CD1c-positive myeloid dendritic cell (primary cell): ENCODE results near the gene ATP7B.

Source experiments
- DNase-seq: peaks from one replicate; pipeline ENCODE4 v3.0.0-alpha.2; 2016; ENCODE audit errors: extremely low spot score

ATP7B gene

DNA sequence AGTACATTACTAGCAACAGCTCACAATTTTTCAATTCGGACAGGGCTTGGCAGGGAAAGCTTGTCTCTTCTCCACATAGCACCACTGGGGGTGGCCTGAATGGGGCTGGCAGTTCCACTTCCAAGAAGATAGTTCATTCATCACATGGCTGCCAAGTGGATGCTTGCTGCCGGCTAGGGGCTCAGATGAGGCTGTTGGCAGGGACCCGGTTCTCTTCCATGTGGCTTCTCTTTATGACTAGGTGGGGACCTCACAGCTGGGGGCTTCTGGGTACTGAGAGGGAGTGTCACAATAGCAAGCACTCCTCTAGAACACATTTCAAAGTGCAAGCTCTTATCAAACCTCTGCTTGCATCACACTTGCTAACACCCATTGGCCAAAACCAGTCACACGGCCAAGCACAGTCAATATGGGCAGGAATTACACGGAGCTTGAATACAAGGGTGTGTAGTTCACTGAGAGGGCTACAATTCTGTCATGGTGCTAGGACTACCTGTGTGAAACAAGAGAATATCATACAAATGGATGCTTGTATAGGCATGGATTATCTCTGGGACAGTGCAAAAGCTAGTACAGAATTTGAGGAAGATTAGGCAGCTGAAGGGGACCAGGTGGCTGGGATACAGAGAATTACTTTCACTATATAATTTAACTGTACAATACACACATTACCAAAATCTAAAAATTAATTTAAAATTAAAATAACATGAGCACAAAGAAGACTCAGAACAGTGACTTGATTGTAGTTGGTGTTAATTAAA is 32.3 kb downstream of the ATP7B start:
- no peak for DNase-seq

DNA sequence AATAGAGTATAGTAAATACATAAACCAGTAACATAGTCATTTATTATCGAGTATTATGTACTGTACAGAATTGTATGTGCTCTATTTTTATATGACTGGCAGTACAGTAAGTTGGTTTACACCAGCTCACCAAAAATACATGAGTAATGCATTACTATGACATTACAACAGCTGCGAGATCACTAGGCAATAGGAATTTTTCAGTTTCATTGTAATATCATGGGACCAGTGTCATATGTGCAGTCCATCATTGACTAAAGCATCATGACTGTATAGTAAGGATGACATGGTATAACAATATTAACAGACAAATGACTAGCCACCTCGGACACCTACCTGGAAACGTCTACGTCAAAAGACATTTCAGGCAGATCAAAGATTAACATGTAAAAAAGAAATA is 33.6 kb downstream of the ATP7B start:
- no peak for DNase-seq

DNA sequence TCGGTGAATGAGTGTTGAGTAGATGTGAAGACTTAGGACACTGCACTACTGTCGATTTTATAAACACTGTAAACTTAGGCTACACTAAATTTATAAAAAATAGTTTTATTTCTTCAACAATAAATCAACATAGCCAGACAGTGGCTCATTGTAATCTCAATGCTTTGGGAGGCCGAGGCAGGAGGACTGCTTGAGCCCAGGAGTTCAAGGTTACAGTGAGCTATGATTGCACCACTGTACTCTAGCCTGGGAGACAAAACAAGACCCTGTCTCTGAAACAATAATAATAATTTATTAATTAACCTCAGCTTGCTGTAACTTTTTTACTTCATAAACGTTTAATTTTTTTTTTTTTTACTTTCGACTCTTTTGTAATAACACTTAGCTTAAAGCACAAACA is 34.4 kb downstream of the ATP7B start:
- DNase-seq = no peak

DNA sequence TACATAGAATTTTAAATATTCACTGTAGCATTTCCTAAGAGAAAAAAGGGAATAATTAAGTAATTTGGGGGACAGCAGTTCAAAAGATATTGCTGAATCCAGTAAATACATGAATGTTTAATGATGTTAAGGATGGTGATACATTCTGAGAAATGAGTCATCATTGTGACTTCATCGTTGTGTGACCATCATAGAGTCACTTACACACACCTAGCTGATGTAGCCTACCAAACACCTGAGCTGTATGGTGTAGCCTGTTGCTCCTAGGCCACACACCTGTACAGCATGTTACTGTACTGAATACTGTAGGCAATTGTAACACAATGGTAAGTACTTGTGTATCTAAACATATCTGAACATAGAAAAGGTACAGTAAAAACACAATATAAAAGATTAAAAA is 34.8 kb downstream of the ATP7B start:
- no peak for DNase-seq

DNA sequence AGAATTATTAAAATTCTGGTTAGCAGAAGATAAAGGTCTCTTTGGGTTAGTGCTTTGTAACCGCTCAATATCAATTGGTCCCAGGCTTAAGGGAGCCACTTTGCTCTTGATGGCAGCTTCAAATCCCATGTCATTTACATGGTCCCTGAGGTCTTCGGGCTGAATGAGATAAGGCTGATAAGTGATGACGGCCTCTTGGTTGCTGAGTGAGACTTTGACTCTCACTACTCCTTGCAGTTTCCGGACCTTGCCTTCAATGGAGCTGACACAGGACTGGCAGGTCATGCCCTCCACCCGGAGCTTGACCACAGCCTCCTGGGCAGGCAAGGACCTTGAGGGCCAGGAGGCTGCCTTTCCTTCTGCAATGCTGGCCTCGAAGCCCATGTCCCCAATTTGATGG is 36.8 kb downstream of the ATP7B start:
- DNase-seq = no peak

DNA sequence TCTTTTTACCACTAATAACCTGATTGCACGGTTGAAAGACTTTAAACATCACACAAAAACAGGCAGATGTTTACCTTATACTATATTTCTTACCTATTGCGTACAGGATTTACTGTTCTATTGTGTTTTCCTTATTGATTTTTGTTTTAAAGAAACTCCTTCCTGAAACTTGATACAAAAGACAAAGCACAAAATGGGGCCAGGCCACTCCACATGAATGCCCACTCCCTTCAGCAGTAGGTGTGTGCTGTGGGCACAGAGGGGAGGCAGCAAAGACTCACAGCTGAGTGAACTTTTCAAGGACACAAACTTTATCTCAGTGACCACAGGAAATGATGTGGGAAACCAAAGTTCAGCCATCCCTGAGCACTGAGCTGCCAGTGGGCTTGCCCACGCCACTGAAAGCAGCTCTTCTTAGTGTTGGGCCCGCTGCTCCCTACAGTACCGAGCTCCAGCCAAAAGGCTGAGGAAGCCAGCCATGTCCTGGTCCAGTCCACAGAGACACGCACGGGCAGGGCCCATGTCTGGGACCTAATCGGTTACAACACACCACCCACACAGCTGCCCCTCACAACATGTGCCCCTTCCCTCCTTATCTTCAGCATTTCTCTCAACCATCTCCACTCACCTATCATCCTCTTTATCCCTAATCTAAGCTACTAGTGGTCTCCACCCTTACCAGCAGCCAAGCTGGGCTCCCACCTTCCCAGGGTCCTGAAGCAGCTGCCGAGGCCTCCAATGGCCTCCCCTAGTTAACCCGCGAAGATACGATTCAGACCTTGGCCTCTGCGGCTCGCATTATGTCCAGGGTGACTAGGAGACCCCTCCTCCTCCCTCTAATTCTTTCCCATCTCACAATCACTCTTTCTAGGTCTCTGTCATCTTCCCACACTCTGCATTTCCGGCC is 39.5 kb downstream of the ATP7B start:
- no peak for DNase-seq

DNA sequence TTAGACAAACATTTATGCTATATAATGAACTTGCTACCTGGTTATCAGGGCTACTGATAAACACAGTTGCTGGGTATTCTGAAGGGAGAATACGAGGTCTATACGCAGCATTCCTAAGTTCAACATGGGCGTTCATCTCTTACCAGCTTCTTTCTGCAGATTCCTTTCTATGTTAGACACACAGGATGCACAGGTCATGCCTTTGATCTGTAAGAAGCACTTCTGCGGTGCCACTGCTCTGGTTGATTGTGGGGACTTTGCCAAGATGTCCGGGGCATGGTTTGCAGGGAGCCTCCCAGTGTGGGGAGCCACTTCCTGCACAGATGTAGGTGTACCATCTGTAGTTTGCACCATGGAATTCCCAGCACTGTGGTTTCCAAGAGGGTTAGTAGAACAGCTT is 40.9 kb downstream of the ATP7B start:
- DNase-seq = no peak

DNA sequence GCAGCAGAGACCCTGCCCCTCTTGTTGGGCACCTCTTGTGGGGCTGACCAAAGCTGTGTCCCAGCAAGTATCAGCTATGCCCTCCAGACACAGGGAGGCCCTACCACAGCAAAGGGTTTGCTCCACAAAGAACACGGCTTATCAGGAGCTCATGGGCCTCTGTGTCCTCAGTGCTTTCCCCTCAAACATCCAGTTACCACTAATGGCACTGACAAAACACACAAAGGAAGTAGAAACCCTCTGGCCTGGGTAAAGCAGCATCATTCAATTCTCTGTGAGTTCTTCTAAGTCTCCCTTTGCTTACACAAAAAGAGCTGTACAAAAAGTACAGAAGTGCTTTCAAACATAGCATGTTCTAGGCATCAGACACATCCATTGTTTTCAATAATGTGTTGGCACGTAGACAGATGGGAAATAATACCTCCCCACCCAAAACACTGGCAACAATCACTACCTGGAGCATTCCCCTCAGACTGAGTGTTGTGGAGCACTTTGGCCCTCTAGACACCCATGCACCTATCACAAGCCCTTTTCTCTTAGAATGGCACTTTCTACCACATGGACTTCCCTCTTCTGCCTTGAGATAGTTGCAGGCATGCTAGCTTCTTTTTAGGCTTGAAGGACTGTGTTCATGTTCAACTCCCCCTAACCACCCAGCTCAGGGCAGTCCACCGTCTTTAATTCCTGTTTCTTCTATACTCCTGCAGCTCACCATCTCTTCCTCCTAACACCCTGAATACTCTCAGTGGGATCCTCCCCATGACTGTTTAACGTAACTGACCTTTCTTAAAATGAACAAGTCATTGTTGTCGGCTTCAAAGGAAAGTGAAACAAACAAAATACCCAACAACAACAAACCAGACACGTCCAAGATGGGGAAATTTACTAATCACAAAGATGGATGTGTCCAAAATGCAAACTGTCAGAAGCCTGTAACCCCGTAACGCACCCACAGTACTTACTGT is 43.5 kb downstream of the ATP7B start:
- no peak for DNase-seq

DNA sequence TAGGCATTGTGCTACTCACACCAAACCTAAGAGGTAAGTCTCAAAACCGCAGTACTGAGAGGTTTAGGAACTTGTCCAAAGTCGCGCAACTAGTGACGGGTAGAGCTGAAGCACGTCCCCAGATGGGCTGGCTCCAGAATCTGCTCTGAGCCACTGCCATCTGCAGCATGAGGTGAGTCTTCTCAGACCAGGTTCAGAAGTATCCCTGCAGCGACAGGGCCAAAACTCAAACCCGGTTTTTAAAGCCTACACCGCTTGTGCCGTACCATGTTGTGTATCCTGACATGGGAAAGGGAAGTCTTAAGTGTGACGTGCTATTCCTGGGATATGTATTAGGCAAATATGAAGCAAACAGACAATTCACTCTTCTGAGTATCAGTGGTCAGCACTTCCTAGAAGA is 45.1 kb downstream of the ATP7B start:
- DNase-seq = no peak

DNA sequence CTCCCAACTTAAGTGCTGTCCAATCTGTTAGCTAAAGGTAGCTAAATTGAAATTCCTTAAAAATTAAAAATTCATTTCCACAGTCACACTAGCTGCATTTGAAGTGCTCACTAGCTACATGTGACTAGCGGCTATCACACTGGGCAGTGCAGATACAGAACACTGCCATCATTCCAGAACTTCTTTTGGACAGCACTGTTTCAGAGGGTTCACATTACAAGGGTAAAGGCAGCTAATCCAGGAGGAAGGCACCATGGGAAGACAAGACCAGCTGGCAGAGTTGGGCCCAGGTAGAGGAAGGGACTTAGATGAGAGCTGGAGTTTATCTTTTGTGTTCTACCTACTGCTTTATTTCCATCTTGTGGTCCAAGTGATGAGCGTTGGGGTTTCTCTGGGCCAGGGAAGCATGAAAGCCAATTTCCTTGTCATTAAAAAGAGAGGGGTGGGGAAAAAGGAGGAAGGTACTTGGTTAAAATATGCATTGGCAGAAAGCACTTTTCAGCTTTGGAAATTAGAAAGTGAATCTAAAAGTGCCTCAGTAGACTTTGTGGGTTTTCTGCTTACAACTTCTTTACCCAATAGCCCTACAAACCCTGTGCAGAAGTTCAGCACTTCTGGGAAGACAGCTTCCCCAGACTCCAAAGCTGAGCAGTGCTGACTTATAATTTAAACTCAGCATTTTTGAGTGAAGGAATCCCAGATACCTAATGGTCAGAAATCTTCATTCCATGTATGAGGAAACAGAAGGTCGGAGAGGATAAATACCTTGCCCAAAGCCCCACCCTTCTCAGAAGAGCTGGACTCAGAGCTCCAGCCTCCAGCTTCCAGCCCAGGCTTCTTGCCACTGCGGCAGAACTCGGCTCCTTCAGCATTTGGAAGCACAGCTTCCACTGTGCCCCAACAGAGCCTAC is 49.5 kb downstream of the ATP7B start:
- DNase-seq = no peak

DNA sequence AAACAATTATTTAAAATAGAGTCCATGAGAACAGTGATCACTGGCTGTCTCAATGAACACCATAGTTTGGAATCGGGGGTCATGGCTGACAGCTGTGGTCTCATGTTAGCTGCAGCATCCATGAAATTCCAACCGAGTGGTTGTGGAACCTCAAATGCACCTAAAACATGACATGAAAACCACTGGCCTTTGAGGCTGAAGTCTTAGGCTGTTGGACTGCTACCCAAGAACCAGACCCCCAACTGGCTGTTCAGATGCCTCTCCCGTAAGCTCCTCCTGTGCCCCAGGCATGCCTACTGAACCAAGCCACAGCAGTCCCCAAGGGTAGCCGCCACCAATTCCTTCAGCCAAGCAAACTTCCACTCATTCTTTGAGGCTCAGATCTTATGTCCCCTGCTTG is 50.5 kb downstream of the ATP7B start:
- no peak for DNase-seq

DNA sequence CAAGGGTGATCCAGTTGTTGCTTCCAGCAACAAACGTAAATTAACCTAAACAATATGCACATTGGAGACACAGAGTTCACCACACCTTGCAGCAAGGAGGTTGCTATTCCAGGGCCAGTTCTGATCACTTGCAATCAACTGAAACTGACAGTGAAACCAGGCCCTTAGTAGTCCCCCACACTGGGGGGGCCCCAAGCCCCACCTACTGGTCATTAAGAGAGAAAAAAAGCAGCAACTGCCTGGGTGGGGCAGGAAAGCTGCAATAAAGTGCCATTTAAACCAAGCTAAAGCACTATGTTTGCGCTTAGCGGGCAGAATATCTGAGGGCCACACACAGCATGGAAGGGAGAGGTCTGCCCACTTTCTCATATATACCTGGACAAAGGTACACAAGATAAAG is 51.5 kb downstream of the ATP7B start:
- DNase-seq = no peak

DNA sequence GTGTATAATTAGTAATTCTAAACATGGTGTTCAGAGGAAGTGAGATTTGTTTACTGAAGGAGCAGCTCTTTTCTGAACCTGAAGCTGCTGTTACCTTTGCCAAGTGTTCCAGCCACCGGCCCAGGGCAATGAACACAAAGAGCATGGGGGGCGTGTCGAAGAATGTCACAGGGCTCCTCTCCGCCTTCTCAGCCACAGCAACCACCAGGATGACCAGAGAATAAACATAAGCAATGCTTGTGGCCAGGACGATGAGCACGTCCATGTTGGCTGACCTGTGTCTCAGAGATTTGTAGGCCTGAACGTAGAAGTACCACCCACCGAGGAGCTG is 53.1 kb downstream of the ATP7B start:
- DNase-seq = no peak

DNA sequence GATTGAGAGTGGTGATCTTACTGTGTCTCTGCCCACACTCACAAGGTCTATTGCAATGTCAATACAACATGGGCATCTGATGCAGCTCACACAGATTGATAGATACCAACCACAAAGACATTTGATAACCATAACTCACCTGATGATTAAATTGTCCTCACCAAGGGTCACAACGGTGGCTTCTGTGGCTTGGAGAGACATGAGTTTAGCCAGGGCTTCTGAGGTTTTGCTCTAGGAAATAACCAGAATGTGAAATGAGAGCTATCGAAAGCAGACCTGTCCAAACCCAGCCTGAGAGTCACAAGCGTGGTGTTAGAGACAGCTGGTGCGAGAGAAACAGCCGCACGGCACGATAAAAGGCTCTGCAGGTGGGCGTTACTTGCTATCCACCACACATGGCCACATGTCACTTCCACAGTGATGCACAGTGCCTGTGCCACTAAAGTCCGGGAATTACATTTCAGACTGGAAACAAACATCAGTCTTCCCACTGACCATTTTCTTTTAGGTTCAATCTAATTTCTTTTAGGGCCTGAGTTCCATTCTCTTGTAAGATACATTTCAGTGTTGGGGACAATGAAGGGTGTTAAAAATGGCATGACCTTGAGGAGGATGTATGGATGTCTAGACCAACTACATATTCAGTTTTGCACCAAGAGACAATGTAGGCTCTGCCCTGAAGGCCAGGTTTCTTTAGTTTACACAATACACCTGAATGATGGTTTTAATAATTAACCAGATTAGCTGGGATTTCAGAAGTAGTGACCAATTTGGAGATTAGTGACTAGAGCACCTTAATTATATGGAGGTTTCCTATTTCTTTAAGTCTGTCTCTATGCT is 53.7 kb downstream of the ATP7B start:
- peak; percentile 3 for DNase-seq

DNA sequence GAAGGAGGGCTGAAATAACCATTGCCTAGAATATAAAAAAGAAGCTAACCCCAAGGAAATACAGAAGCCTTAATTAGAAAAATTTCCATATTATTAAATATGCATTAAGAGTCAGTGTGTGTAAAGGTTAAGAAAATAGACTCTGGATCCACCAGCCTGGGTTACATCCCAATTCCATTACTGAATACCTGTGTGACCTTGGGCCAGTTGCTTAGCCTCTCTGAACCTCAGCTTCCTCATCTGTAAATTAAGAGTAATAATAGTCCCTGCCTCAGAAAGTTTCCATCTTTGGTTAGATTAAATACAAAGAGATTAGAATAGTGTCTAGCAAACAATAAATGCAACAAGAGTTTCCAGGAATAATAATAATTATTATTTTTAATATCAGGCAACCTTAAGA is 54.5 kb downstream of the ATP7B start:
- DNase-seq = no peak

DNA sequence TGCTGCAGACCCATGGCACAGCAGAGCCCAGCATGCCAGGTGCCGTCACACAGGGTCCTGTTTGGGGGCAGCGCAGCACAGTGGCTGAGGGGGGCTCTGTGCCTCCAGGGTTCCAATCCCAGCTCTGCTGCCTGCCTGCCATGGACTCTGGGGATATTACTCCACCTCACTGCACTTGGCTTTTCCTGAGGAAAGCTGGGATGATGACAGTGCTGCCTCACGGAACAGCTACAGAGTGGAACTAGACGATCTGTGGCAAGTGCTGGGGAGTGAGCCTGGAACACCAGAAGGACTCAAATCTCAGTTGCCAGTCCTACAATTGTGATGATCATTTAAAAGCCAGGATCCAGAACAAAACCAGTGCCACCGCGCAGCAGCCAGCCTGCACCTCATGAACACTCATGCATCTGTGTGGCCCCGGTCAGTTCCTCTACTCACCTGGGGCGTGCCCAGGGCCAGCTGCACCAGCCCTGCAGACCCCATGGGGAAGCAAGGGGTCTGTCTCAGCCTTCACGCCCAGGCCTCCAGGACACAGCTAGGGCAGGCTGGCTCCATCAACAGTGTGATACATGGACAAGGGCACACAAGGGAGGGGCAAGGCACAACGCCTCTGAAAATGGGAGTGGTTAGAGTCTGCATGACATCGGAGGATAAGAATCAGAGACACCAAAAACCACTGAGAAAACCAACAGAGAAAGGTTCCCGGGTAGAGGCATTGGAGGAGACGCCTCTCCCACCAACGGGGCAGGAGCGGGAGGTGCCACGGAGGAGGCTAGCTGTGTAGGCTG is 55.2 kb downstream of the ATP7B start:
- peak; percentile 14 for DNase-seq

DNA sequence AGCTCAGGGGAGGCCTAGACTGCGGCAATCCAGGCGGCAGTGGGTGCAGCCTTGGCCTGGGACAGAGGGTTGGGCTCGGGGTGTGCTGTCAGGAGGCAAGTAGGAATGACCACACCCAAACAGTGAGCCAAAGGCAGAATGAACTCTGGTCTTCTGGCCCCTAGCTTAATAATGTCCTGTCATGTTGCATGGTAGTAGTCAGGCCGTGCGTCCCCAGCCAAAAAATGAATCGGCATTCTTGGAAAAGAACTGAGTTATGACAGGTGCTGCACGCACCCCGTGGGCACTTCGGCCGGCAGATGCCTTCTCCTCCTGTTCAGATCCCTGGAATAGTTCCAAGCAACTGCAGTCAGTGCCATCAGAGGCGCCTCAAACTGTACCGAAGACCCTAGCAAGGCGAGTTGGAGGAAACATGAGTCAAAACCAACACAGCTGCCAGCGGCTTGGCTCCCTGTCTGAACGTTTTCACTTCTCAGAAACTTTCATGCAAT is 55.9 kb downstream of the ATP7B start:
- DNase-seq = peak; percentile 33

DNA sequence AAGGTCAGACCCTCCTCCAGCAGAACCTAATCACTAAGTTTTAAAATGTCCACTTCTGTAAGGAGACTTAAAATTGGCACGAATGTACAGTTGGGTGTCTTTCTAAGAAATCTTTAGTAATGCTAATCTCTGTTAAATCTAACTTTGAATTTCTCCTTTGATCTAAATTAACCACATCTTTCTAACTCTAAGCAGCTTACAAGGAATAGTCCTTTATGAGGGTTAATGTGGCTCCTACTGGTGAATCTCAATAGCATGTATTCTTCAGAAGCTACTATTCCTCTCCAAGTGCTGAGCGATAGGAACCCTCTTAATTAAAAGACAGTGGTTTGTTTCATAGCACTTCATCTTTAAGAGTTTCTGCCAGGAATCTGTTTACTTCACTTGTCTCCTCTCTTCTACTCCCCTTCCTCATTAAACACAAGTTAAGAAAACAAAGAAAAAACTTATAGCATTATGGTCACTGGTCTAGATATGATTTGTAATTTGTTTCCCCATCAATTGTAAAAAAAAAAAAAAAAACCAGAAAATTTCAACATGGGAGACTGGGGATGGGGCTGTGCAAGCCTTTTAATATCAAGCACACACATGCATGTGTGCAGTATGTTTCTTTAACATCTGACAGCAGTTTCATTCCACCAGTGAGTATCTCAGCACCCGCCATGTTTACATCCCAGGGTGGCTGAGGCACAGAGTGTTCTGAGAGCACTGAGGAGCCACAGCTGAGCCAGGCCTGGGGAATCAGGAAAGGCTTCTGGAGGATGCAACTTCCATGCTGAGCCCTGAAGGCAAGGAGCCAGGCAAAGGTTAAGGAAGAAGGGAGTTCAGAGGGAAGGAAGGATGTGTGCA is 57.7 kb downstream of the ATP7B start:
- DNase-seq = no peak
